Hair follicle dermal papilla cell (primary cell): ENCODE measurements around the gene SYNDIG1. TPM values are rescaled to one million over a fixed set of nuclear protein-coding genes. Genes with fewer than 3 reads are reported as not detected.

Experiments used
- total RNA-seq: library from RNA; depleted of rRNA; stranded (reverse); fragments of >200 nt; gene quantifications from 2 replicates; pipeline ENCODE4 v1.2.3, GENCODE V29; 2012

The SYNDIG1 gene
- 1.8 and 3.2 TPM in 2 replicates for total RNA-seq

GRCh38 chr20:24469116-24469893, at the start of gene SYNDIG1:
Gene SYNDIG1, plus strand, starts transcription at chr20:24469629. Its CDS starts 73,469 bp downstream, at chr20:24543098.

